ENCODE data around the gene AXDND1. TPM values are rescaled to one million over a fixed set of nuclear protein-coding genes. Genes with fewer than 3 reads are reported as not detected.

The AXDND1 gene
- total RNA-seq, 4 donors from 2014 or later: not detected

DNA sequence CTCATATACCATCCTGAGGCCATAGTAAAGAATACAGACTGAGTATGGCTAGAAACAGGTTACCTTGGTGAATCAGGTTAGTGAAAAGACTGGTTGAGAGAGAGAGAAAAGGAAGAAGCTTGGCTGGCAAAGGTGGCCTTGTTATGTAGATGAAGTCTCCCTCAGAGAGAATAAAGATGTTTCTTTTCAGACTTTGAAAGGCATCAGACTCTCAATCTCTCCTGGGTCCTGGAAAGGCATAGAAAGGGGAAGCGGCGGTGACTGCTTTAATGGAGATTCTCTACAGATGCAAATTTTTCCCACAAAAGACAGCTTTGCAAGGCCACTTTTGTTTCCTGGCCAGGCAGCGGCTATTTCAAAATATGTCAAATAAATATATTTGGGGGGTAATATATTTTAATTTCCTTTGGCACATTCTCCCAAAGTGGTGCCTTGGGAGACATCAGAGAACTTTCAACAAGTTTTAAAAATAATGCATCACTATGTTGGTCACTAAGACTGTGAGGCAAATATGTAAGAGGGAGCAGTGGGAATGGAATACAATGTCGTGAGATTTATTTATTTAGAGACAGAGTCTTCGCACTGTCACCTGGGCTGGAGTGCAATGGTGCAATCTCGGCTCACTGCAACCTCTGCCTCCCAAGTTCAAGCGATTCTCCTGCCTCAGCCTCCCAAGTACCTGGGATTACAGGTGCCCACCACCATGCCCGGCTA is 163.9 kb downstream of the AXDND1 start:
- ATAC-seq: no peak

GRCh38 chr1:179530352-179530751 is 164.6 kb downstream of the AXDND1 start:
- H3K4me1 ChIP-seq: no peaks in the 10 kb centered on the region
- in situ Hi-C loops (cut with MboI; ENCODE audit: low sequenced_read_pairs in 4 of 4) (no loop called here), intact Hi-C loops (cut with DNase I; ENCODE audit: low total_unique reads) (no loop called here)
- no peak overlapping the region for H3K4me3 ChIP-seq
- H3K27me3 ChIP-seq: no peaks in the 10 kb centered on the region
- no peaks in the 10 kb centered on the region for H3K9me3 ChIP-seq
- H3K27ac ChIP-seq: no peak overlapping the region
- ATAC-seq: no peak
- TF ChIP-seq, protein P1, sequence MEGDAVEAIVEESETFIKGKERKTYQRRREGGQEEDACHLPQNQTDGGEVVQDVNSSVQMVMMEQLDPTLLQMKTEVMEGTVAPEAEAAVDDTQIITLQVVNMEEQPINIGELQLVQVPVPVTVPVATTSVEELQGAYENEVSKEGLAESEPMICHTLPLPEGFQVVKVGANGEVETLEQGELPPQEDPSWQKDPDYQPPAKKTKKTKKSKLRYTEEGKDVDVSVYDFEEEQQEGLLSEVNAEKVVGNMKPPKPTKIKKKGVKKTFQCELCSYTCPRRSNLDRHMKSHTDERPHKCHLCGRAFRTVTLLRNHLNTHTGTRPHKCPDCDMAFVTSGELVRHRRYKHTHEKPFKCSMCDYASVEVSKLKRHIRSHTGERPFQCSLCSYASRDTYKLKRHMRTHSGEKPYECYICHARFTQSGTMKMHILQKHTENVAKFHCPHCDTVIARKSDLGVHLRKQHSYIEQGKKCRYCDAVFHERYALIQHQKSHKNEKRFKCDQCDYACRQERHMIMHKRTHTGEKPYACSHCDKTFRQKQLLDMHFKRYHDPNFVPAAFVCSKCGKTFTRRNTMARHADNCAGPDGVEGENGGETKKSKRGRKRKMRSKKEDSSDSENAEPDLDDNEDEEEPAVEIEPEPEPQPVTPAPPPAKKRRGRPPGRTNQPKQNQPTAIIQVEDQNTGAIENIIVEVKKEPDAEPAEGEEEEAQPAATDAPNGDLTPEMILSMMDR (IDR thresholded peaks at IDR 0.05 in 4 of 5, conservative IDR thresholded peaks at IDR 0.05 in 1 of 5): no peak
- no peak for TF ChIP-seq POLR2A (IDR thresholded peaks at IDR 0.05)
- no peak for DNase-seq
- H3K36me3 ChIP-seq: no peaks in the 10 kb centered on the region

More for the DNA sequence above, 163.9 kb downstream of the AXDND1 start:
- intact Hi-C loops (cut with DNase I; ENCODE audit: low total_unique reads): no loop called here
- DNase-seq: no peak
- Histone ChIP-seq H3K27ac (no peak overlapping the region), H3K27me3 (no peaks in the 10 kb centered on the region), H3K4me3 (no peak overlapping the region), H3K9me3 (no peaks in the 10 kb centered on the region), H3K36me3 (no peaks in the 10 kb centered on the region), H3K4me1 (no peaks in the 10 kb centered on the region)
- no peak for TF ChIP-seq POLR2A (IDR thresholded peaks at IDR 0.05)
- TF ChIP-seq, protein P1 (IDR thresholded peaks at IDR 0.05 in 4 of 5, conservative IDR thresholded peaks at IDR 0.05 in 1 of 5): no peak
- in situ Hi-C loops (cut with MboI; ENCODE audit: low sequenced_read_pairs in 4 of 4): no loop called here

DNA sequence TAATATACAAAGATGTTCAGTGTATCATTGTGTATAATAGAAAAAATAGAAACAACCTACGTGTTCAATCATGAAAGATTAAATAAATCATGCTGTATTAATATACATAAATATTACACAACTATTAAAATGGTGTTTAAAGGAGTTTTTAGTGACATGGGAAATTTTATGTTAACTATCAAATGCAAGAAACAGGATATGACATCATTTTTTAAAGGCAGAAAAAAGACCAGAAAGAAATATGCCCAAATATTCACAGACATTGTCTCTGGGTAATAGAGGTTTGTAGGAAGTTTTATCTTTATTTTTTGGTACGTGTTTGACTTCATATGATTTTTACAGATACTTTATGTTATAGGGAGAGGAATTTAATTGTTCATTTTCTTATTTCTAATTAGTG is 176.0 kb downstream of the AXDND1 start:
- in situ Hi-C loops (cut with MboI; ENCODE audit: low sequenced_read_pairs in 4 of 4) (no loop called here), intact Hi-C loops (cut with DNase I; ENCODE audit: low total_unique reads) (no loop called here)
- no peaks in the 10 kb centered on the region for H3K4me1 ChIP-seq
- H3K27ac ChIP-seq: no peak overlapping the region
- ATAC-seq (no peak), DNase-seq (no peak)
- no peaks in the 10 kb centered on the region for H3K9me3 ChIP-seq
- no peak overlapping the region for H3K4me3 ChIP-seq
- no peaks in the 10 kb centered on the region for H3K27me3 ChIP-seq
- TF ChIP-seq POLR2A (IDR thresholded peaks at IDR 0.05): no peak
- TF ChIP-seq, protein P1 (IDR thresholded peaks at IDR 0.05 in 4 of 5, conservative IDR thresholded peaks at IDR 0.05 in 1 of 5): no peak
- H3K36me3 ChIP-seq: no peaks in the 10 kb centered on the region

DNA sequence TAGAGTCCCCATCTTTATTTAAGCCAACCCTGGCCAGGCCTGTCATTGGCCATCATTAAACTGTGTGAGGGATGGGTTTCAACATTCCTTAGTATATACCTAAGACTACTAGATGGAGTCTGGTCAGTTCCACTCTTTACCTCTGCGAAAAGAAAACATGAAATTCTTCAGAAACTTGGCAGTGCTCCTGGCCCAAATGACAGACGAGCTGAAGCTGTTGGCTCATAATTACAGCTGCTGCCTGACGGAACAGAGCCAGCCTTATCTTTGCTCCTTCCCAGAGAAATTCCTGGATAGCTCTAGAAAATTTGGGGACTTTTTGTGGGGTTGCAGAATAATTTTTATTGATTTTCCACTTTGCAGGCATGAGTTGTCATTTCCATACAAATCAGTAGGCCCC is 179.6 kb downstream of the AXDND1 start:
- ATAC-seq: no peak
- no peaks in the 10 kb centered on the region for H3K27me3 ChIP-seq
- no peak overlapping the region for H3K4me3 ChIP-seq
- no peaks in the 10 kb centered on the region for H3K9me3 ChIP-seq
- no peak for DNase-seq
- no peak overlapping the region for H3K27ac ChIP-seq
- H3K36me3 ChIP-seq: no peaks in the 10 kb centered on the region
- in situ Hi-C loops (cut with MboI; ENCODE audit: low sequenced_read_pairs in 4 of 4) (no loop called here), intact Hi-C loops (cut with DNase I; ENCODE audit: low total_unique reads) (no loop called here)
- H3K4me1 ChIP-seq: no peaks in the 10 kb centered on the region
- TF ChIP-seq, protein P1 (IDR thresholded peaks at IDR 0.05 in 4 of 5, conservative IDR thresholded peaks at IDR 0.05 in 1 of 5): no peak
- no peak for TF ChIP-seq POLR2A (IDR thresholded peaks at IDR 0.05)

Measured in gastrocnemius medialis (tissue), 4 donors.